GM12872 (cell line): ENCODE measurements around the gene RASGEF1C.

Experiments
- CTCF ChIP-seq: IDR thresholded peaks from 3 replicates; pipeline ENCODE4 v1.5.1; 2011; ENCODE audit warnings: low read depth, mild to moderate bottlenecking, low read length, moderate library complexity; ENCODE audit not compliant: insufficient read depth

RASGEF1C gene

GRCh38 chr5:180082633-180083420 lies 126.2 kb downstream of the RASGEF1C start:
- TF ChIP-seq CTCF = no peak

- no peak for TF ChIP-seq CTCF
These were observed 127.5 kb downstream of the RASGEF1C start for GRCh38 chr5:180081481-180081880.

- no peak for TF ChIP-seq CTCF
These were observed 128.3 kb downstream of the RASGEF1C start for GRCh38 chr5:180080486-180081280.

GRCh38 chr5:180079702-180080466 lies 129.1 kb downstream of the RASGEF1C start:
- no peak for TF ChIP-seq CTCF

GRCh38 chr5:180078348-180078747 lies 130.7 kb downstream of the RASGEF1C start:
- no peak for TF ChIP-seq CTCF

- no peak for TF ChIP-seq CTCF
These were observed 131.3 kb downstream of the RASGEF1C start for GRCh38 chr5:180077594-180078284.
